NB4 (cell line): Measurements from ENCODE around the gene UBE4B.

Source experiments
- DNase-seq: peaks from one replicate; pipeline ENCODE4 v3.0.0; 2010; ENCODE audit warnings: low read depth
- H3K4me3 ChIP-seq: one replicate; pipeline ENCODE4 v1.5.1; 2011; ENCODE audit warnings: mild to moderate bottlenecking, low read depth, low read length, moderate library complexity
- MYC ChIP-seq: IDR thresholded peaks from 2 replicates; pipeline ENCODE4 v1.6.1; 2011; ENCODE audit warnings: low read depth, low read length
- POLR2A ChIP-seq: IDR thresholded peaks from 2 replicates; pipeline ENCODE4 v1.6.1; 2011; ENCODE audit warnings: mild to moderate bottlenecking; ENCODE audit not compliant: insufficient read length; ENCODE audit errors: extremely low read depth
- TF ChIP-seq, protein P1 (sequence below): IDR thresholded peaks from one replicate; pipeline ENCODE4 v1.5.1; 2012; ENCODE audit warnings: low read depth, low read length
- TF ChIP-seq, protein P2 (sequence below): IDR thresholded peaks from 2 replicates; pipeline ENCODE4 v1.6.1; 2011; ENCODE audit warnings: low read depth, low read length

UBE4B gene

DNA sequence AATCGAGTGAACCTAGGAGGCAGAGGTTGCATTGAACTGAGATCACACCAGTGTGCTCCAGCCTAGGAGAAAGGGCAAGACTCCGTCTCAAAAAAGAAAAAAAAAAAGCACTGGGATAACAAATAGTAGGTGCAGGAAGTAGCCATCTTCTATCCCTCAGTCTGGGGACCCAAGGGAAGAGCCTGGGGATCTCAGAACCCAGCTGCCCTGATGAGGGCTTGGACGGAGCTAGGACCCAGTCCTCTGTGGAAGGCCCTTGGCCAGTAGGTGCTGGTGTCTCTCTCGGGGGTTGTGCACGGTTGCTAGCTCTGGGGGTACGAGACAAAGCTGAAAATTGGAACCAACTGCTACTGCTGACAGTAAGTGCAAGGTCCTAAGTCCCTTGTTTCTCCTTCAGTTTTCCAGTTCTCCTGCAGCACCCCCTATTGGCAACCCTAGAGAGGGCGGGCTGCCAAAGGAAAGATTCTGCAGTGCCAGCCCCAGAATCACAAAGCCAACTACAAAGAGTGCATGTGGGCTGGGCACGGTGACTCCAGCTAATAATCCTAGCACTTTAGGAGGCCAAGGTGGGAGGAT, 120.0 kb downstream of the UBE4B start:
- DNase-seq = peak; percentile 69
- no peak for TF ChIP-seq MYC
- TF ChIP-seq, protein P1, sequence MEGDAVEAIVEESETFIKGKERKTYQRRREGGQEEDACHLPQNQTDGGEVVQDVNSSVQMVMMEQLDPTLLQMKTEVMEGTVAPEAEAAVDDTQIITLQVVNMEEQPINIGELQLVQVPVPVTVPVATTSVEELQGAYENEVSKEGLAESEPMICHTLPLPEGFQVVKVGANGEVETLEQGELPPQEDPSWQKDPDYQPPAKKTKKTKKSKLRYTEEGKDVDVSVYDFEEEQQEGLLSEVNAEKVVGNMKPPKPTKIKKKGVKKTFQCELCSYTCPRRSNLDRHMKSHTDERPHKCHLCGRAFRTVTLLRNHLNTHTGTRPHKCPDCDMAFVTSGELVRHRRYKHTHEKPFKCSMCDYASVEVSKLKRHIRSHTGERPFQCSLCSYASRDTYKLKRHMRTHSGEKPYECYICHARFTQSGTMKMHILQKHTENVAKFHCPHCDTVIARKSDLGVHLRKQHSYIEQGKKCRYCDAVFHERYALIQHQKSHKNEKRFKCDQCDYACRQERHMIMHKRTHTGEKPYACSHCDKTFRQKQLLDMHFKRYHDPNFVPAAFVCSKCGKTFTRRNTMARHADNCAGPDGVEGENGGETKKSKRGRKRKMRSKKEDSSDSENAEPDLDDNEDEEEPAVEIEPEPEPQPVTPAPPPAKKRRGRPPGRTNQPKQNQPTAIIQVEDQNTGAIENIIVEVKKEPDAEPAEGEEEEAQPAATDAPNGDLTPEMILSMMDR = peak; percentile 81
- no peak overlapping the region for H3K4me3 ChIP-seq

DNA sequence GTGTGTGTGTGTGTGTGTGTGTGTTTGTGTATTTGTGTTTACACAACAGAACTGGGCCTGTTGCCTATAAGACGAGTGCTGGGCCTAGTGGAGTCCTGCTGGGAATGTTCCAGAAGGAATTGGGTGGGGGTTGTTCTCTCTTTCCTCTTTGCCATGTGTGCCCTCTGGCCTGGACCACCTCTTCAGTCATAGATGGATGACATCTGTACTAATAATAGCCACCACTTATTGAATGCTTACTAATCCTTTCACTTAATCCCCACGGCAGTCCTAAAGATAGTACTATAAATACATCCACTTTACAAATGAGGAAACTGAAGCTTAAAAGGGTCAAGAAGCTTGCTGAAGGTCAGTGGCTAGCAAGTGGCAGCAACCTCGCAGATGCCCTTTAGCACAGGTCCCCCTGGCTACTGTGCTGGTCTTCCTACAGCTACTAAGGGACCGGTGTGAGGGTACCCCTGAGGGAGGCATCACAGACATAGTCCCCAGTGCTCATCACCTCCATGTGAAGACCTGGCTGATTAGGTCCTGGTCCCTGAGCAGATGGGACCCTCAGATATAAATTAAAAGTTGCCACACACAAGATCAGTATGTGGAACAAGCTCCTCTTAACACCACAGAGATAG, 122.4 kb downstream of the UBE4B start:
- TF ChIP-seq POLR2A (no peak), MYC (no peak)
- TF ChIP-seq, protein P2, sequence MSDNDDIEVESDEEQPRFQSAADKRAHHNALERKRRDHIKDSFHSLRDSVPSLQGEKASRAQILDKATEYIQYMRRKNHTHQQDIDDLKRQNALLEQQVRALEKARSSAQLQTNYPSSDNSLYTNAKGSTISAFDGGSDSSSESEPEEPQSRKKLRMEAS = no peak
- TF ChIP-seq, protein P1 = no peak
- no peak for DNase-seq
- no peak overlapping the region for H3K4me3 ChIP-seq

DNA sequence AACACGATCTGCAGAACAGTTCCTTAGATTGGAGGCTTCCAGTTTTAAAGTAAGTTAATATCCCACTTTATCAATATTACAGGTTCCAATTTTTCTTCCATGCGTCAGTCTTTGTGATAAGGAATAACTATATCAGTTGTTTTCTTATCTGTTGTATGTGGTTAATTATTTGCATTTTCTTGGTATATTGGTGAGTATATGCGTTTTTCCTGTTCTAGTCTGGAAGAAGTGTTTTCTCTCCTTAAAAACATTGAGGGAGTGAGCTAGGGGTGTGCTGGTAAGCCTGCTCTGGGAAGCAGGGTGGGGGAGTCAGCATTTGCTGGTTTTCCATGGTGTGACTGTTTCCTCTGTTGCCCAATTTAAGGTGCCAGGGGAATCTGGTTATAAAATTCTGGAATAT, 127.4 kb downstream of the UBE4B start:
- DNase-seq = no peak
- no peak overlapping the region for H3K4me3 ChIP-seq
- TF ChIP-seq POLR2A (no peak), MYC (no peak)
- TF ChIP-seq, protein P2 = no peak
- TF ChIP-seq, protein P1 = no peak

DNA sequence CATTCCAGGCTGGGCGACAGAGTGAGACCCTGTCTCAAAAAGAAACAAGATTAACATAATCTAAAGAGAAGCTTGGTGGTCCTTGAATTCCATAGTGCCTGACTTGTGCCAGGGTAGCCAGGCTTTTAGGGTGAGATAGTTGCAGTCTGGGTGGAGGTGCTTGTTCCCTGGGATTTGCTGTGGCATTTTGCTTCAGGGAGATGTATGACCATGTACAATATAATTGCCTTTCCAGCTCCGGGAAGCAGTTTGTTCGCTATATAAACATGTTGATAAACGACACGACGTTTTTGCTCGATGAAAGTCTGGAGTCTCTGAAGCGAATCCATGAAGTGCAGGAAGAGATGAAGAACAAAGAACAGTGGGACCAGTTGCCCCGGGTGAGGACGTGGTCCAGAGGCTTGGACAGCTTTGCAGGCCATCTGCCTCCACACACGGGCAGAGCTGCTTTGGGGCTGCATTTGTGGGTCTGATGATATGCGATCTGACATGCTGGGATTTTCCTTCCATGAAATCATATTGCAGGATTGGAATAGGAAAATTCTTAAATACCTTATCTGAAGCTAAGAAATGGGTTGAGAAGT, 128.2 kb downstream of the UBE4B start:
- DNase-seq = no peak
- no peak overlapping the region for H3K4me3 ChIP-seq
- TF ChIP-seq MYC (no peak), POLR2A (no peak)
- TF ChIP-seq, protein P2 = no peak
- TF ChIP-seq, protein P1 = no peak

DNA sequence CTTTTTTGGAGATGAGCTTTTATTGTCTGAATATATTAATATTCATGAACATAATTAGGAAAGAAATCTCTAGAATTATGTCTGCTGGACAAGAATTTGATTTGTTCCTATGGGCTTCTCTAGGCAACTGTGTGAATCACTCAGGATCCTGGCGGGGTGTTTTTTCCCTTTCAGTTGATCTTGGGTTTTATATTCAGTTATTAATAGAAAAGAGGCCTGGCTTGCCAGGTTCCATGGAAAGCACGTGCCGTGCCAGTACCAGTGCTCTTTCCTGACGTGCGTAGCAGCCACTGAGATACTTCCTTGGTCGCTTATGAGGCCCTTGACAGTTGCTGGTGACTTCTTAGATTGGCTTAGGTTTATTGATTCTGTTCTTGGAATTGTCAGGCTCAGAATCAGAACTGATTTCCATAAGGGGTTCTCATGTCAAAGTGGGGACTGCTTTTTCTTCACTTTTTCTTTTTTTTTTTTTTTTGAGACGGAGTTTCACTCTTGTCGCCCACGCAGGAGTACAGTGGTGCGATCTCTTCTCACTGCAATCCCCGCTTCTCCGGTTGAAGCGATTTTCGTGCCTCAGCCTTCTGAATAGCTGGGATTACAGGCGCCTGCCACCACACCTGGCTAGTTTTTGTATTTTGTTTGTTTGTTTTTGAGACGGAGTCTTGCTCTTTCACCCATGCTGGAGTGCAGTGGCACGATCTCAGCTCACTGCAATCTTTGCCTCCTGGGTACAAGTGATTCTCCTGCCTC, 129.0 kb downstream of the UBE4B start:
- TF ChIP-seq MYC = no peak
- TF ChIP-seq, protein P2 = no peak
- TF ChIP-seq, protein P1 = no peak
- no peak for TF ChIP-seq POLR2A
- no peak for DNase-seq
- no peak overlapping the region for H3K4me3 ChIP-seq
